GM12878 (cell line): ENCODE measurements around the gene TBL1XR1. TPM values are rescaled to one million over a fixed set of nuclear protein-coding genes. Genes with fewer than 3 reads are reported as not detected.

Experiments
- ATAC-seq: fragments of 200-7000 bp; cut with Tn5 transposase; 3 replicates; pipeline ENCODE4 v1.9.1; 2020; ENCODE audit warnings: mild to moderate bottlenecking, moderate library complexity
- BruUV-seq: library from RNA; stranded (reverse); fragments of 400-500 nt; replicated peaks from 2 replicates; lab custom pipeline; 2021; lab: Mats Ljungman, UMichigan
- CTCF ChIA-PET: fragments of 300-600 bp; sonication (Branson Sonifier 250); formaldehyde crosslinking; extraction: SDS; loops from one replicate; lab custom pipeline; 2021; ENCODE audit warnings: inconsistent platforms; lab: Yijun Ruan, JAX
- POLR2A ChIA-PET: fragments of 350-600 bp; formaldehyde crosslinking; extraction: SDS; loops from one replicate; lab custom pipeline; 2021; ENCODE audit warnings: inconsistent platforms; lab: Charles Lee
- RAD21 ChIA-PET: fragments of 300-600 bp; sonication (Branson Sonifier 250); formaldehyde crosslinking; loops from one replicate; lab custom pipeline; 2023; ENCODE audit warnings: antibody characterized with exemption; ENCODE audit not compliant: unreplicated experiment; lab: Charles Lee
- SMC1A ChIA-PET: fragments of 300-600 bp; sonication (Branson Sonifier 250); formaldehyde crosslinking; loops from one replicate; lab custom pipeline; 2023; ENCODE audit not compliant: unreplicated experiment, uncharacterized antibody; lab: Charles Lee
- DNase-seq: peaks from one replicate; pipeline ENCODE4 v3.0.0-alpha.2; 2011; ENCODE audit warnings: low read depth, low spot score
- FAIRE-seq: peaks from 3 replicates; lab custom pipeline; 2011; peaks lifted over from hg19 to GRCh38; lab: Jason Lieb, UNC
- H2AFZ ChIP-seq: 2 replicates; pipeline ENCODE4 v1.6.0; 2011; ENCODE audit warnings: low read depth, low read length, control low read depth; ENCODE audit not compliant: control insufficient read depth
- H3K27ac ChIP-seq: 2 replicates; pipeline ENCODE4 v1.5.1; 2011; ENCODE audit warnings: control low read depth; ENCODE audit not compliant: control insufficient read depth, insufficient read depth
- H3K27me3 ChIP-seq, 2 experiments: replicated peaks in 1 of 2; 2 replicates each; pipeline versions ENCODE4 v1.6.0 to v1.6.1; 2011; ENCODE audit warnings: low read length in 1 of 2; ENCODE audit not compliant: control insufficient read depth in 2 of 2, insufficient read depth in 2 of 2
- H3K36me3 ChIP-seq, 2 experiments: 2 replicates each; pipeline ENCODE4 v1.5.1; 2011; ENCODE audit warnings: low read length in 1 of 2; ENCODE audit not compliant: control insufficient read depth in 2 of 2, insufficient read depth in 2 of 2
- H3K4me1 ChIP-seq: 2 replicates; pipeline ENCODE4 v1.6.1; 2011; ENCODE audit warnings: mild to moderate bottlenecking, low read length, moderate library complexity, mixed read lengths; ENCODE audit not compliant: control insufficient read depth, insufficient read depth
- H3K4me2 ChIP-seq: 2 replicates; pipeline ENCODE4 v1.6.0; 2011; ENCODE audit warnings: control low read depth; ENCODE audit not compliant: control insufficient read depth, insufficient read depth
- H3K4me3 ChIP-seq: fragments of 200-600 bp; sonication (generic); 2 replicates; pipeline ENCODE4 v1.5.1; 2016
- H3K79me2 ChIP-seq: 2 replicates; pipeline ENCODE4 v1.6.0; 2011; ENCODE audit warnings: low read length; ENCODE audit not compliant: control insufficient read depth, insufficient read depth
- H3K9ac ChIP-seq: 2 replicates; pipeline ENCODE4 v1.8.0; 2011; ENCODE audit warnings: low read length, control low read depth, mixed read lengths; ENCODE audit not compliant: control insufficient read depth, insufficient read depth
- H3K9me3 ChIP-seq: replicated peaks from 3 replicates; pipeline ENCODE4 v1.5.1; 2011; ENCODE audit warnings: mild to moderate bottlenecking, low read length; ENCODE audit not compliant: control insufficient read depth, insufficient read depth
- H4K20me1 ChIP-seq: 2 replicates; pipeline ENCODE4 v1.6.0; 2011; ENCODE audit not compliant: control insufficient read depth, insufficient read depth
- ATF2 ChIP-seq: IDR thresholded peaks from 2 replicates; pipeline ENCODE4 v1.6.1; 2012; ENCODE audit warnings: low read length, inconsistent platforms
- FOS ChIP-seq: IDR thresholded peaks from 3 replicates; pipeline ENCODE4 v1.6.1; 2011; ENCODE audit warnings: borderline replicate concordance; ENCODE audit not compliant: insufficient read length; ENCODE audit errors: extremely low read depth
- HDGF ChIP-seq: fragments of 450-650 bp; IDR thresholded peaks from 2 replicates; pipeline ENCODE4 v1.6.1; 2016; ENCODE audit warnings: antibody characterized with exemption
- IRF4 ChIP-seq: IDR thresholded peaks from 2 replicates; pipeline ENCODE4 v1.6.1; 2011; ENCODE audit warnings: low read depth, low read length
- NBN ChIP-seq: fragments of 450-650 bp; IDR thresholded peaks from 2 replicates; pipeline ENCODE4 v1.6.1; 2016
- PKNOX1 ChIP-seq: fragments of 450-650 bp; IDR thresholded peaks from 2 replicates; pipeline ENCODE4 v1.6.1; 2016; ENCODE audit warnings: mild to moderate bottlenecking
- RAD21 ChIP-seq: IDR thresholded peaks from 2 replicates; pipeline ENCODE4 v1.6.1; 2011; ENCODE audit warnings: mild to moderate bottlenecking, low read depth, low read length, moderate library complexity; ENCODE audit not compliant: insufficient read depth
- REST ChIP-seq: IDR thresholded peaks from 2 replicates; pipeline ENCODE4 v1.6.1; 2012; ENCODE audit warnings: mild to moderate bottlenecking, low read depth, low read length
- TCF3 ChIP-seq: IDR thresholded peaks from 2 replicates; pipeline ENCODE4 v1.6.1; 2012; ENCODE audit warnings: low read depth, mild to moderate bottlenecking, low read length, borderline replicate concordance; ENCODE audit not compliant: insufficient read depth
- ZBED1 ChIP-seq: IDR thresholded peaks from 2 replicates; pipeline ENCODE4 v1.6.1; 2016; ENCODE audit warnings: borderline replicate concordance
- ZBTB11 ChIP-seq: fragments of 450-650 bp; formaldehyde crosslinking; IDR thresholded peaks from 2 replicates; pipeline ENCODE4 v1.5.0; 2022; ENCODE audit warnings: mild to moderate bottlenecking, missing genetic modification characterization
- ZNF217 ChIP-seq: fragments of 450-650 bp; IDR thresholded peaks from 2 replicates; pipeline ENCODE4 v1.6.1; 2017; ENCODE audit warnings: antibody characterized with exemption, mild to moderate bottlenecking
- WGBS: methylation state at CpG from one replicate; pipeline ENCODE4 v1.1.6; 2016; ENCODE audit warnings: low lambda C conversion rate; ENCODE audit not compliant: insufficient replicate concordance, insufficient coverage; ENCODE audit errors: missing lambda C conversion rate; 5-methylcytosine and 5-hydroxymethylcytosine counted together
- in situ Hi-C: fragments of 300-500 bp; cut with MboI; formaldehyde crosslinking; loops from 9 replicates; pipeline ENCODE4 v1.14.3; 2018; ENCODE audit warnings: mixed read lengths
- intact Hi-C: fragments of 100-400 bp; cut with micrococcal nuclease; formaldehyde crosslinking; loops from one replicate; pipeline ENCODE4 v1.14.2; 2022; ENCODE audit not compliant: unreplicated experiment
- polyA plus RNA-seq, 11 experiments: library from polyadenylated mRNA; depleted of rRNA in 4 of 11; unstranded in 6 of 11; stranded (reverse) in 5 of 11; fragments of >200 nt; fragmentation: Nextera tagmentation in 4 of 11; fragmentation: Illumina TruSeq in 1 of 11; extraction: Ambion mirVana in 4 of 11; extraction: Trizol in 1 of 11; gene quantifications; 1 replicate in 1 of 11; 2 replicates in 10 of 11; pipeline versions ENCODE4 v1.2.1 to v1.2.3, GENCODE V29; 2011 to 2016; ENCODE audit warnings: inconsistent platforms in 2 of 11, missing spikeins in 2 of 11, low read depth in 1 of 11
- total RNA-seq, 4 experiments: library from RNA; depleted of rRNA in 3 of 4; stranded (reverse); fragments of >200 nt in 3 of 4; fragmentation: Illumina TruSeq in 1 of 4; extraction: Trizol in 1 of 4; gene quantifications; 2 replicates each; pipeline versions ENCODE4 v1.2.1 to v1.2.3, GENCODE V29; 2013 to 2021

The TBL1XR1 gene
- total and polyA plus RNA-seq, 10 of the 15 experiments (the other 5 are each of a cell fraction or from before 2014, with no cell fraction given) = 13.0 to 115 (median 60.4) TPM

GRCh38 chr3:177174607-177175170, 22.6 kb downstream of the TBL1XR1 start (continued):
- TF ChIP-seq REST = no peak
- no peak for TF ChIP-seq NBN
- TF ChIP-seq RAD21 = no peak
- TF ChIP-seq TCF3 = no peak

GRCh38 chr3:177169936-177170722, 27.2 kb downstream of the TBL1XR1 start:
- no peaks in the 10 kb centered on the region for H3K4me1 ChIP-seq
- no peak overlapping the region for H3K4me2 ChIP-seq
- H3K27ac ChIP-seq = no peak overlapping the region
- H3K4me3 ChIP-seq = no peak overlapping the region
- H4K20me1 ChIP-seq = no peaks in the 10 kb centered on the region
- ChIA-PET CTCF (no interaction called here), RAD21 (no interaction called here), SMC1A (interaction anchor here (0.9 to 1.1 kb wide), 2 partner anchors 7 to 23 kb away, joined by 3 read pairs; no protein-coding TSS in a partner anchor), POLR2A (no interaction called here)
- no peak overlapping the region for H2AFZ ChIP-seq
- ATAC-seq (no peak), DNase-seq (no peak), FAIRE-seq (peak; percentile 61)
- in situ Hi-C loops = no loop called here
- H3K9me3 ChIP-seq = no peaks in the 10 kb centered on the region; the same call in 1 of the 3 replicates
- intact Hi-C loops = no loop called here
- H3K36me3 ChIP-seq = peaks cover 1 to 13% of the 10 kb centered on the region in 2 experiments; a peak in 2 of 4 replicates
- TSS peak; percentile 30 for BruUV-seq
- WGBS = 92% methylated on average over 4 of the region's 4 CpGs
- no peaks in the 10 kb centered on the region for H3K27me3 ChIP-seq
- peaks cover 86% of the 10 kb centered on the region for H3K79me2 ChIP-seq
- no peak overlapping the region for H3K9ac ChIP-seq
- TF ChIP-seq HDGF = no peak
- TF ChIP-seq ZBED1 = no peak
- no peak for TF ChIP-seq ZBTB11
- TF ChIP-seq FOS = no peak
- TF ChIP-seq PKNOX1 = no peak
- no peak for TF ChIP-seq ATF2
- TF ChIP-seq ZNF217 = no peak
- no peak for TF ChIP-seq IRF4
